Measurements from ENCODE around the gene ZNF598. TPM values are rescaled to one million over a fixed set of nuclear protein-coding genes. Genes with fewer than 3 reads are reported as not detected.

Gene ZNF598
- total RNA-seq, 1 donor from 2014 or later, result 90.4 TPM

DNA sequence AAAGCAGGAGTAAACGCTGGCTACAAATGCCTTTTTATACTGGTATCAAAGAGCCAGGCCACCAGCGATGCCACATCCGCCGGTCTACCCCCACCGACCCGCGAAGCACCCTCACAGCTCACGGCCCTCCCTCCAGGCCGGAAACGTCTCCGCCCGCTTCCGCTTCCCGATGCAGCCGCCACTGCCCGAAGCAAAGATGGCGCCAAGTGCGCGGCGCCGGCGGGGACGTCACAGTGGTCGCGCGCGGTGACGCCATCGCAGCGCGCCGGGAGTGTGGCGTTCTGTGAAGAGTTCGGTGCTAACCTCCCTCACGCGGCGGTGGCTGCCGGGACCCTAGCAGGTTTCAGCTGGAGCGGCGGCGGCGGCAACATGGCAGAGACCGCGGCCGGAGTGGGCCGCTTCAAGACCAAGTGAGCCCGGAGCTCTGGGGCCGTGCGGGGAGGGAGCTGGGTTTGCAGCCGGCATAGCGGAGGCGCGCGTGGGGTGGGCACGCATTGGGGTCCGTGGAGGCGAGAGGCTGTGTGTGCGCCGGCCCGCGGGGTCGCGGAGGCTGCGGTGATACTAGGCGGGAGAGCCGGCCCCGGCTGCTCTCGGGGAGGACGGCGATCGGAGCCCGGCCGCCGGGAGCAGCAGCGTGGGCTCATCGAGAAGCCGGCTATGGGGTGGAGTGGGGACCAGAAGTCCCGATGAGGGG lies 37.7 kb downstream of the ZNF598 start, which contains the start of gene TBL3:
Gene TBL3, plus strand, starts transcription at position 258 of the 694 bp plus-strand sequence. Its CDS starts 112 bp downstream, at position 370.
- no peaks in the 10 kb centered on the region for H3K36me3 Mint-ChIP-seq (ENCODE audit: unreplicated experiment)
- peak within 1 kb of the TSS; percentile 98 for H3K27ac Mint-ChIP-seq (ENCODE audit: unreplicated experiment)
- H3K27me3 Mint-ChIP-seq (ENCODE audit: unreplicated experiment), result peaks cover 8% of the 10 kb centered on the region
- TF ChIP-seq, protein P1, sequence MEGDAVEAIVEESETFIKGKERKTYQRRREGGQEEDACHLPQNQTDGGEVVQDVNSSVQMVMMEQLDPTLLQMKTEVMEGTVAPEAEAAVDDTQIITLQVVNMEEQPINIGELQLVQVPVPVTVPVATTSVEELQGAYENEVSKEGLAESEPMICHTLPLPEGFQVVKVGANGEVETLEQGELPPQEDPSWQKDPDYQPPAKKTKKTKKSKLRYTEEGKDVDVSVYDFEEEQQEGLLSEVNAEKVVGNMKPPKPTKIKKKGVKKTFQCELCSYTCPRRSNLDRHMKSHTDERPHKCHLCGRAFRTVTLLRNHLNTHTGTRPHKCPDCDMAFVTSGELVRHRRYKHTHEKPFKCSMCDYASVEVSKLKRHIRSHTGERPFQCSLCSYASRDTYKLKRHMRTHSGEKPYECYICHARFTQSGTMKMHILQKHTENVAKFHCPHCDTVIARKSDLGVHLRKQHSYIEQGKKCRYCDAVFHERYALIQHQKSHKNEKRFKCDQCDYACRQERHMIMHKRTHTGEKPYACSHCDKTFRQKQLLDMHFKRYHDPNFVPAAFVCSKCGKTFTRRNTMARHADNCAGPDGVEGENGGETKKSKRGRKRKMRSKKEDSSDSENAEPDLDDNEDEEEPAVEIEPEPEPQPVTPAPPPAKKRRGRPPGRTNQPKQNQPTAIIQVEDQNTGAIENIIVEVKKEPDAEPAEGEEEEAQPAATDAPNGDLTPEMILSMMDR (IDR thresholded peaks at IDR 0.05; ENCODE audit: partially characterized antibody, unreplicated experiment), result no peak
- H3K4me1 Mint-ChIP-seq (ENCODE audit: low read depth, unreplicated experiment), result peaks cover 2% of the 10 kb centered on the region
- peak within 1 kb of the TSS; percentile 97 for H3K4me3 Mint-ChIP-seq (ENCODE audit: unreplicated experiment)
- peak; percentile 95 for DNase-seq
- H3K9me3 Mint-ChIP-seq (ENCODE audit: unreplicated experiment), result peaks cover 8% of the 10 kb centered on the region

DNA sequence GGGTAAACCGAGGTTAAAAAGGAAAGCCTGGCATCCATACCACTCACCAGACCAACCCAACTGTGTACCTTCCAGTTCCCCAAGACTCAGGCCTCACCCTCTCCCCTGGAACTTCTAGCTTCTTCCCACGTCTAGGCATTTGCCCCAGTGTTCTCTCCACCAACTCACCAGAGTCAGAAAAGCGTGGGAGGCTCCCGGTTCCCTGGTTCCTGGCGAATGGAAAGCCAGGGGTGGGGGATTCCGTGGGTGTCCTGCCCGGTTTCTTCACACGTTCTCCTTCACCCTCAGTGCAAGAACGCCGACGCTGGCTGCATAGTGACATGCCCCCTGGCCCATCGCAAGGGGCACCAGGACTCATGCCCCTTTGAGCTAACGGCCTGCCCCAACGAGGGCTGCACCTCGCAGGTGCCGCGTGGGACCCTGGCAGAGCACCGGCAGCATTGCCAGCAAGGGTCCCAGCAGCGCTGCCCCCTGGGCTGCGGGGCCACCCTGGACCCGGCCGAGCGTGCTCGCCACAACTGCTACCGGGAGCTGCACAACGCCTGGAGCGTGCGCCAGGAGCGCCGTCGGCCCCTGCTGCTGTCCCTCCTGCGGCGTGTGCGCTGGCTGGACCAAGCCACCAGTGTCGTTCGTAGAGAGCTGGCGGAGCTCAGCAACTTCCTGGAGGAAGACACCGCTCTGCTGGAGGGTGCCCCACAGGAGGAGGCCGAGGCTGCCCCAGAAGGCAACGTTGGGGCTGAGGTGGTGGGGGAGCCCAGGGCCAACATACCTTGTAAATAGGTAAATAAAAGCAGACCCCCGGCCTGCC lies 41.3 kb downstream of the ZNF598 start:
- Mint-ChIP-seq H3K4me1 (ENCODE audit: low read depth, unreplicated experiment) (peaks cover 7% of the 10 kb centered on the region), H3K27ac (ENCODE audit: unreplicated experiment) (no peak overlapping the region), H3K36me3 (ENCODE audit: unreplicated experiment) (no peaks in the 10 kb centered on the region), H3K9me3 (ENCODE audit: unreplicated experiment) (peaks cover 15% of the 10 kb centered on the region), H3K27me3 (ENCODE audit: unreplicated experiment) (peaks cover 13% of the 10 kb centered on the region), H3K4me3 (ENCODE audit: unreplicated experiment) (no peak overlapping the region)
- no peak for DNase-seq
- TF ChIP-seq, protein P1 (IDR thresholded peaks at IDR 0.05; ENCODE audit: partially characterized antibody, unreplicated experiment), result no peak

- H3K27ac Mint-ChIP-seq (ENCODE audit: unreplicated experiment), result no peak within 1 kb of the TSS
- peak within 1 kb of the TSS; percentile 95 for H3K4me3 Mint-ChIP-seq (ENCODE audit: unreplicated experiment)
Observed at GRCh38 chr16:1966460-1966859, 43.2 kb downstream of the ZNF598 start, which contains the start of gene RNF151. TSS of gene RNF151 (plus strand) at chr16:1966856. CDS start at chr16:1966882, 26 bp downstream.

GRCh38 chr16:1965396-1966001 lies 44.1 kb downstream of the ZNF598 start:
- no peak for DNase-seq
- no peaks in the 10 kb centered on the region for H3K36me3 Mint-ChIP-seq (ENCODE audit: unreplicated experiment)

More at GRCh38 chr16:1966460-1966859, 43.2 kb downstream of the ZNF598 start, which contains the start of gene RNF151:
- peaks cover 9% of the 10 kb centered on the region for H3K4me1 Mint-ChIP-seq (ENCODE audit: low read depth, unreplicated experiment)
- no peaks in the 10 kb centered on the region for H3K36me3 Mint-ChIP-seq (ENCODE audit: unreplicated experiment)
- no peak for DNase-seq
- H3K9me3 Mint-ChIP-seq (ENCODE audit: unreplicated experiment), result peaks cover 12% of the 10 kb centered on the region
- TF ChIP-seq, protein P1 (IDR thresholded peaks at IDR 0.05; ENCODE audit: partially characterized antibody, unreplicated experiment), result no peak
- peaks cover 12% of the 10 kb centered on the region for H3K27me3 Mint-ChIP-seq (ENCODE audit: unreplicated experiment)

More at GRCh38 chr16:1965396-1966001, 44.1 kb downstream of the ZNF598 start:
- peaks cover 15% of the 10 kb centered on the region for H3K4me1 Mint-ChIP-seq (ENCODE audit: low read depth, unreplicated experiment)
- peaks cover 14% of the 10 kb centered on the region for H3K27me3 Mint-ChIP-seq (ENCODE audit: unreplicated experiment)
- H3K9me3 Mint-ChIP-seq (ENCODE audit: unreplicated experiment), result peaks cover 14% of the 10 kb centered on the region
- H3K4me3 Mint-ChIP-seq (ENCODE audit: unreplicated experiment), result peak overlapping the region; percentile 95
- TF ChIP-seq, protein P1 (IDR thresholded peaks at IDR 0.05; ENCODE audit: partially characterized antibody, unreplicated experiment), result no peak
- H3K27ac Mint-ChIP-seq (ENCODE audit: unreplicated experiment), result peak overlapping the region; percentile 89

Measured in glutamatergic neuron (in vitro differentiated cells).